Fibroblast of lung (primary cell): ENCODE results near the gene VCAM1. TPM values are rescaled to one million over a fixed set of nuclear protein-coding genes. Genes with fewer than 3 reads are reported as not detected.

Source experiments
- DNase-seq, 2 donors: peaks; one replicate each; pipeline versions ENCODE4 v3.0.0 to v3.0.0-alpha.2; 2010; ENCODE audit warnings: low read depth in 2 of 2
- H2AFZ ChIP-seq: 2 replicates; pipeline ENCODE4 v1.5.1; 2012; ENCODE audit warnings: low read length, control low read depth, inconsistent platforms
- H3K27ac ChIP-seq: 2 replicates; pipeline ENCODE4 v1.5.1; 2011; ENCODE audit warnings: low read length, control low read depth; ENCODE audit not compliant: insufficient read depth
- H3K27me3 ChIP-seq: 2 replicates; pipeline ENCODE4 v1.5.1; 2011; ENCODE audit warnings: mild to moderate bottlenecking, low read length; ENCODE audit not compliant: control insufficient read depth, insufficient read depth
- H3K36me3 ChIP-seq: 2 replicates; pipeline ENCODE4 v1.5.1; 2011; ENCODE audit warnings: low read length; ENCODE audit not compliant: control insufficient read depth, insufficient read depth
- H3K4me1 ChIP-seq: 2 replicates; pipeline ENCODE4 v1.5.1; 2011; ENCODE audit warnings: low read length; ENCODE audit not compliant: control insufficient read depth, insufficient read depth; ENCODE audit errors: extremely low read depth
- H3K4me2 ChIP-seq: 2 replicates; pipeline ENCODE4 v1.5.1; 2011; ENCODE audit warnings: low read length, control low read depth; ENCODE audit not compliant: insufficient read depth; ENCODE audit errors: extremely low read depth
- H3K4me3 ChIP-seq, 4 experiments: fragments of 200-600 bp in 1 of 4; sonication (generic) in 1 of 4; replicated peaks in 1 of 4; 2 replicates each; pipeline ENCODE4 v1.5.1; 2011 to 2016; ENCODE audit warnings: low read length in 4 of 4, low read depth in 3 of 4, mild to moderate bottlenecking in 3 of 4, control low read depth in 2 of 4, inconsistent platforms in 1 of 4, mixed read lengths in 1 of 4; ENCODE audit not compliant: insufficient read depth in 1 of 4; ENCODE audit errors: control extremely low read depth in 1 of 4
- H3K79me2 ChIP-seq: 2 replicates; pipeline ENCODE4 v1.5.1; 2012; ENCODE audit warnings: mild to moderate bottlenecking, low read length, inconsistent platforms; ENCODE audit not compliant: control insufficient read depth, insufficient read depth
- H3K9ac ChIP-seq: 2 replicates; pipeline ENCODE4 v1.5.1; 2011; ENCODE audit warnings: mild to moderate bottlenecking, low read length, control low read depth; ENCODE audit not compliant: insufficient read depth
- H3K9me3 ChIP-seq: 2 replicates; pipeline ENCODE4 v1.5.1; 2012; ENCODE audit warnings: low read depth, low read length; ENCODE audit not compliant: control insufficient read depth, insufficient read depth
- H4K20me1 ChIP-seq: 2 replicates; pipeline ENCODE4 v1.5.1; 2011; ENCODE audit warnings: low read length; ENCODE audit not compliant: control insufficient read depth, insufficient read depth; ENCODE audit errors: extremely low read depth
- EZH2 ChIP-seq: IDR thresholded peaks from 2 replicates; pipeline ENCODE4 v1.5.1; 2012; ENCODE audit warnings: low read length, control low read depth, mild to moderate bottlenecking; ENCODE audit errors: missing control alignments
- polyA plus RNA-seq, 2 donors: library from polyadenylated mRNA; depleted of rRNA in 1 of 2; stranded (reverse) in 1 of 2; unstranded in 1 of 2; fragments of >200 nt; gene quantifications; 2 replicates each; pipeline ENCODE4 v1.2.1, GENCODE V29; 2011 to 2012; ENCODE audit warnings: missing spikeins in 1 of 2
- total RNA-seq: library from RNA; depleted of rRNA; stranded (reverse); fragments of >200 nt; gene quantifications from 2 replicates; pipeline ENCODE4 v1.2.1, GENCODE V29; 2014
- TF ChIP-seq, protein P1 (sequence below), 2 donors: IDR thresholded peaks in 1 of 2; conservative IDR thresholded peaks in 1 of 2; 1 replicate in 1 of 2; 2 replicates in 1 of 2; pipeline ENCODE4 v1.5.1; 2011 to 2012; ENCODE audit warnings: low read length in 2 of 2, control low read depth in 1 of 2, inconsistent platforms in 1 of 2, low read depth in 1 of 2, mild to moderate bottlenecking in 1 of 2

VCAM1 gene
- total and polyA plus RNA-seq, 2 donors (not counting 1 experiment from before 2014, with no cell fraction given): 0.92 to 14.9 TPM

DNA sequence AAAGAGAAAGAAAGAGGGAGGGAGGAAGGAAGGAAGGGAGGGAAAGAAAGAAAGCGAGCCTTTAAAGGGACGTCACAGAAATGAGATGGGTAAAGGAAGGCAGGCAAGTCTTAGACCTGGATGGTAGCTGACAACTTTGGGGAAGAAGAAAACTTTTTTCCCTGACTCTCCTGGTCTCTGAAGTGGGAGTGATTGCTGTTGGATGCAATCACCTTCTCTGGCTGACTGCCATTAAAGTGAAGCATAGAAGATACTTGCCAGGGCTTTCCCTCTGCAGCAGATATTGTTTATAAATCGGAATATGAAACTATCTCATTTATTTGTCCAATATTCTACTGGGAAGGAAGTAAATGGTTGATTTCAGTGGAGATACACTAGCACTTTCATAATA, 27.0 kb downstream of the VCAM1 start:
- H4K20me1 ChIP-seq: no peaks in the 10 kb centered on the region
- no peak overlapping the region for H3K9ac ChIP-seq
- H3K27ac ChIP-seq: no peak overlapping the region
- H3K27me3 ChIP-seq: no peaks in the 10 kb centered on the region
- H3K79me2 ChIP-seq: no peaks in the 10 kb centered on the region
- no peaks in the 10 kb centered on the region for H3K36me3 ChIP-seq
- no peak overlapping the region for H2AFZ ChIP-seq
- H3K4me2 ChIP-seq: no peak overlapping the region
- no peak overlapping the region for H3K4me3 ChIP-seq
- H3K9me3 ChIP-seq: no peaks in the 10 kb centered on the region
- no peaks in the 10 kb centered on the region for H3K4me1 ChIP-seq
- no peak for TF ChIP-seq EZH2
- no peak for DNase-seq

DNA sequence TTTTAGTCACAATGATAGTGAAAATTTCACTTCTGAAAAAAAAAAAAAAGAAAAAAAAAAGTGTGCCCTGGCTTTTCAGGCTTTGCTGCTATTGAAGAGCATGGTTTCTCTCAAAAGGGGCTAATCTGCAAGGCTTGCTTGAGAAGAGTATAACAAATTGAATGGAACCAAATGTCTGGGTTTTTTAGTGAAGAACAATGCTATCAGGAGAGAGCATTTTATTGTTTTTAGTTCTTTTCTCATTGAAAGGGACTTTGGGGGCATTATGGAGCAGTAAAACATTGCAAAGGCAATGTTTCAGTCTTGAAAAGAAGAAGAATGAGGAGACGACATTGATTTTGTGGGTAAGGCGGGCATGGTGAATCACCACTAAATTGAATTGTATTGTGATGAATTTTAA, 28.2 kb downstream of the VCAM1 start:
- Histone ChIP-seq H3K27ac (no peak overlapping the region), H3K36me3 (no peaks in the 10 kb centered on the region)

DNA sequence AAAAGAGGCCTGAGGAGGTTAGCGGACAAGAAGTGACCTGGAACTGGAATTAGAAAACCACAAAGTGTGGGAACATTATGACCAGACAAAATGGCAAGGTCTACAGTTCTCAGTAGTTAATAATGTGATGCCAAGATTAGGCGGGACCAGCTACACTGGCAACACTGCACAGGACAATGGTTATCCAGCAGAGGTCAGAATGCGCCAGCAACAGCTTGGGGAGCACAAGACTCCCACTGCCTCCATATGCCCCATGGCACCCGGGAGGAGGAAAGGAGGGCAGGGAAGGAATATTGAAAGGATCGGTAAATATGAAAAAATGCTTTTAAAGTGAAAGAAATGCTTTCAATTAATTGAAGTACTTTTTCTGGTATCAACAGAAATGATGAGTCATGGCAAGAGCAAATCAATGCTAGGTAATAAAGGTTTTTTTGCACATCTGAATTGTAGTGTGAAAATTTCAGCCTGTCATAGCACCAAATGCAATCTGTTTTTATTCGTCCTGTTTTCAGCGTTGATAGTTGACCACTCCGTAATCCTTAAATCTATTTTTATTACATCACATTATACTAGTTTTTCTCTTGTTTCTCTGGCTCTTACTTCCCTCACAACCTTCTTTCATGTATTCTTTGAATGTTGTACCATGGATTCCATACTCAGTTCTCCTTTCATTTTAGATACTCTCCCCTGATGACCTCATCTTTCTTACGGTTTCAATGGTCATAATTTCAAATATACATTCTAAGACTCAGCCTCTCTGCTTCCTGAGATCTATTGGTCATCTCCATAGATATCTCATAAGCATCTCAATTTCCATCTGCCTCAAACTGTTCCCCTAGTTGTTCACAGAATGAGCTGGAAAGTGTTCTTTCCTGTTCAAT, 30.7 kb downstream of the VCAM1 start:
- no peak overlapping the region for H2AFZ ChIP-seq
- H3K36me3 ChIP-seq: no peaks in the 10 kb centered on the region
- no peaks in the 10 kb centered on the region for H3K79me2 ChIP-seq
- H3K4me3 ChIP-seq: no peak overlapping the region
- no peak overlapping the region for H3K9ac ChIP-seq
- TF ChIP-seq EZH2: no peak
- TF ChIP-seq, protein P1, sequence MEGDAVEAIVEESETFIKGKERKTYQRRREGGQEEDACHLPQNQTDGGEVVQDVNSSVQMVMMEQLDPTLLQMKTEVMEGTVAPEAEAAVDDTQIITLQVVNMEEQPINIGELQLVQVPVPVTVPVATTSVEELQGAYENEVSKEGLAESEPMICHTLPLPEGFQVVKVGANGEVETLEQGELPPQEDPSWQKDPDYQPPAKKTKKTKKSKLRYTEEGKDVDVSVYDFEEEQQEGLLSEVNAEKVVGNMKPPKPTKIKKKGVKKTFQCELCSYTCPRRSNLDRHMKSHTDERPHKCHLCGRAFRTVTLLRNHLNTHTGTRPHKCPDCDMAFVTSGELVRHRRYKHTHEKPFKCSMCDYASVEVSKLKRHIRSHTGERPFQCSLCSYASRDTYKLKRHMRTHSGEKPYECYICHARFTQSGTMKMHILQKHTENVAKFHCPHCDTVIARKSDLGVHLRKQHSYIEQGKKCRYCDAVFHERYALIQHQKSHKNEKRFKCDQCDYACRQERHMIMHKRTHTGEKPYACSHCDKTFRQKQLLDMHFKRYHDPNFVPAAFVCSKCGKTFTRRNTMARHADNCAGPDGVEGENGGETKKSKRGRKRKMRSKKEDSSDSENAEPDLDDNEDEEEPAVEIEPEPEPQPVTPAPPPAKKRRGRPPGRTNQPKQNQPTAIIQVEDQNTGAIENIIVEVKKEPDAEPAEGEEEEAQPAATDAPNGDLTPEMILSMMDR (conservative IDR thresholded peaks at IDR 0.05 in 1 of 2, IDR thresholded peaks at IDR 0.05 in 1 of 2; ENCODE audit: low read depth in 1 of 2, low read length in 2 of 2): no peak
- H3K27me3 ChIP-seq: no peaks in the 10 kb centered on the region
- no peak overlapping the region for H3K27ac ChIP-seq
- no peaks in the 10 kb centered on the region for H3K9me3 ChIP-seq
- no peak overlapping the region for H3K4me2 ChIP-seq
- no peaks in the 10 kb centered on the region for H4K20me1 ChIP-seq
- DNase-seq: no peak
- no peaks in the 10 kb centered on the region for H3K4me1 ChIP-seq

More for the DNA sequence above, 28.2 kb downstream of the VCAM1 start:
- Histone ChIP-seq H3K4me1 (no peaks in the 10 kb centered on the region), H4K20me1 (no peaks in the 10 kb centered on the region), H3K9me3 (no peaks in the 10 kb centered on the region), H2AFZ (no peak overlapping the region), H3K27me3 (no peaks in the 10 kb centered on the region), H3K4me3 (no peak overlapping the region), H3K79me2 (no peaks in the 10 kb centered on the region), H3K9ac (no peak overlapping the region), H3K4me2 (no peak overlapping the region)
- no peak for TF ChIP-seq EZH2
- TF ChIP-seq, protein P1 (conservative IDR thresholded peaks at IDR 0.05 in 1 of 2, IDR thresholded peaks at IDR 0.05 in 1 of 2; ENCODE audit: low read depth in 1 of 2, low read length in 2 of 2): no peak
- no peak for DNase-seq
